HepG2 (cell line): ENCODE results near the gene MRGPRF. TPM values are rescaled to one million over a fixed set of nuclear protein-coding genes. Genes with fewer than 3 reads are reported as not detected.

Source experiments
- CBX1 ChIP-seq: IDR thresholded peaks from one replicate; pipeline ENCODE4 v1.6.1; 2016; ENCODE audit warnings: antibody characterized with exemption, low read depth
- E2F5 ChIP-seq: sonication (generic); formaldehyde crosslinking; conservative IDR thresholded peaks from 2 replicates; pipeline ENCODE4 v1.4.0; 2020; ENCODE audit warnings: missing genetic modification reagents
- ERF ChIP-seq: IDR thresholded peaks from 2 replicates; pipeline ENCODE4 v1.6.1; 2018; ENCODE audit warnings: missing biosample characterization, missing genetic modification reagents
- EZH2 ChIP-seq: conservative IDR thresholded peaks from 2 replicates; pipeline ENCODE4 v1.6.1; 2012; ENCODE audit warnings: mild to moderate bottlenecking, low read depth, low read length, moderate library complexity
- HOMEZ ChIP-seq: IDR thresholded peaks from 2 replicates; pipeline ENCODE4 v1.6.1; 2016; ENCODE audit warnings: low read depth
- KLF12 ChIP-seq: sonication (generic); formaldehyde crosslinking; IDR thresholded peaks from 2 replicates; pipeline ENCODE4 v1.4.0; 2020; ENCODE audit warnings: missing genetic modification reagents, borderline replicate concordance
- MAX ChIP-seq: IDR thresholded peaks from 2 replicates; pipeline ENCODE4 v1.6.1; 2012; ENCODE audit warnings: inconsistent platforms
- MEF2D ChIP-seq: sonication (generic); formaldehyde crosslinking; IDR thresholded peaks from 2 replicates; pipeline ENCODE4 v1.5.1; 2020; ENCODE audit warnings: mild to moderate bottlenecking, missing genetic modification reagents
- MTA3 ChIP-seq: sonication (generic); formaldehyde crosslinking; IDR thresholded peaks from 2 replicates; pipeline ENCODE4 v1.4.0; 2020; ENCODE audit warnings: missing genetic modification reagents
- PHF5A ChIP-seq: IDR thresholded peaks from one replicate; pipeline ENCODE4 v1.6.1; 2018; ENCODE audit warnings: low read depth, missing genetic modification reagents; ENCODE audit not compliant: unreplicated experiment
- RFXAP ChIP-seq: sonication (generic); formaldehyde crosslinking; IDR thresholded peaks from 2 replicates; pipeline ENCODE4 v1.4.0; 2020; ENCODE audit warnings: missing genetic modification reagents, borderline replicate concordance
- SALL2 ChIP-seq: sonication (generic); formaldehyde crosslinking; IDR thresholded peaks from 2 replicates; pipeline ENCODE4 v1.8.1; 2023; ENCODE audit warnings: mild to moderate bottlenecking, missing genetic modification reagents, inconsistent platforms
- SRSF9 ChIP-seq: fragments of 200-400 bp; formaldehyde crosslinking; IDR thresholded peaks from 2 replicates; pipeline ENCODE4 v1.6.1; 2018; ENCODE audit warnings: borderline replicate concordance, mild to moderate bottlenecking, low read depth, low read length; ENCODE audit not compliant: insufficient read depth, poor library complexity, severe bottlenecking
- TARDBP ChIP-seq: sonication (generic); formaldehyde crosslinking; IDR thresholded peaks from 2 replicates; pipeline ENCODE4 v1.8.0; 2022; ENCODE audit warnings: mild to moderate bottlenecking, missing genetic modification reagents
- TRAFD1 ChIP-seq: sonication (generic); formaldehyde crosslinking; IDR thresholded peaks from 2 replicates; pipeline ENCODE4 v1.5.1; 2020; ENCODE audit warnings: missing genetic modification reagents, mild to moderate bottlenecking, borderline replicate concordance
- XRCC5 ChIP-seq: fragments of 200-400 bp; formaldehyde crosslinking; optimal IDR thresholded peaks from 2 replicates; pipeline ENCODE3; 2017; ENCODE audit warnings: mild to moderate bottlenecking, low read length
- ZBTB20 ChIP-seq: sonication (generic); formaldehyde crosslinking; IDR thresholded peaks from 2 replicates; pipeline ENCODE4 v1.8.1; 2023; ENCODE audit warnings: missing genetic modification reagents, low read depth, mild to moderate bottlenecking, borderline replicate concordance
- ZBTB44 ChIP-seq: sonication (generic); formaldehyde crosslinking; IDR thresholded peaks from 2 replicates; pipeline ENCODE4 v1.4.0; 2020; ENCODE audit warnings: missing genetic modification reagents
- ZNF24 ChIP-seq: fragments of 450-650 bp; IDR thresholded peaks from 2 replicates; pipeline ENCODE4 v1.6.1; 2017; ENCODE audit warnings: antibody characterized with exemption, mild to moderate bottlenecking
- ZNF276 ChIP-seq: sonication (generic); formaldehyde crosslinking; IDR thresholded peaks from 2 replicates; pipeline ENCODE4 v1.4.0; 2020; ENCODE audit warnings: mild to moderate bottlenecking, low read depth, missing genetic modification reagents
- ZNF777 ChIP-seq: sonication (generic); formaldehyde crosslinking; IDR thresholded peaks from 2 replicates; pipeline ENCODE4 v1.4.0; 2020; ENCODE audit warnings: missing genetic modification reagents
- polyA plus RNA-seq, 8 experiments: library from polyadenylated mRNA; depleted of rRNA in 3 of 8; stranded (reverse) in 7 of 8; unstranded in 1 of 8; fragments of >200 nt; fragmentation: Illumina TruSeq in 4 of 8; extraction: Trizol in 4 of 8; gene quantifications; 2 replicates each; pipeline versions ENCODE4 v1.2.1 to v1.2.3, GENCODE V29; 2011 to 2016; ENCODE audit warnings: low read depth in 4 of 8, missing spikeins in 1 of 8, mixed read lengths in 1 of 8; ENCODE audit not compliant: insufficient read depth in 1 of 8
- total RNA-seq, 5 experiments: library from RNA; depleted of rRNA; stranded (reverse); fragments of >200 nt; fragmentation: Illumina TruSeq; extraction: Trizol; gene quantifications; 2 replicates each; pipeline ENCODE4 v1.2.3, GENCODE V29; 2016; ENCODE audit warnings: low read depth in 1 of 5

MRGPRF gene
- total and polyA plus RNA-seq, 2 of the 13 experiments (the other 11 are each of a cell fraction or from before 2014, with no cell fraction given): not detected

GRCh38 chr11:69007975-69008381, 5.1 kb downstream of the MRGPRF start (continued):
- TF ChIP-seq MEF2D (CRISPR knock-in tag): no peak
- no peak for TF ChIP-seq ERF (CRISPR knock-in tag)
- TF ChIP-seq ZNF276 (CRISPR knock-in tag): no peak
- TF ChIP-seq RFXAP (CRISPR knock-in tag): no peak
- no peak for TF ChIP-seq CBX1
- TF ChIP-seq MTA3 (CRISPR knock-in tag): no peak
- peak; percentile 57; the same call in 1 of the 2 replicates for TF ChIP-seq TARDBP (CRISPR knock-in tag)
- TF ChIP-seq ZBTB44: no peak
- no peak for TF ChIP-seq MAX
- no peak for TF ChIP-seq KLF12 (CRISPR knock-in tag)
- no peak for TF ChIP-seq E2F5 (CRISPR knock-in tag)
- TF ChIP-seq HOMEZ (CRISPR knock-in tag): no peak
- no peak for TF ChIP-seq SALL2 (CRISPR knock-in tag)
- no peak for TF ChIP-seq PHF5A
- no peak for TF ChIP-seq ZBTB20 (CRISPR knock-in tag)
- no peak; the same call in 1 of the 2 replicates for TF ChIP-seq TRAFD1 (CRISPR knock-in tag)
- no peak for TF ChIP-seq EZH2
- no peak for TF ChIP-seq XRCC5
- TF ChIP-seq SRSF9: no peak
- no peak for TF ChIP-seq ZNF24
- no peak for TF ChIP-seq ZNF777 (CRISPR knock-in tag)
